ENCODE results near the gene CLDN18. TPM values are rescaled to one million over a fixed set of nuclear protein-coding genes. Genes with fewer than 3 reads are reported as not detected.

CLDN18 gene
- total and polyA plus RNA-seq, 4 donors = 0.06 TPM; not detected in 3

- TF ChIP-seq ZBTB33 (IDR thresholded peaks at IDR 0.05) (no peak), FOXA1 (IDR thresholded peaks at IDR 0.05) (no peak), FOXA2 (IDR thresholded peaks at IDR 0.05) (no peak)
These were observed 52.7 kb downstream of the CLDN18 start (continued) for GRCh38 chr3:138062626-138063025.

GRCh38 chr3:138063416-138063815, 53.5 kb downstream of the CLDN18 start:
- no peaks in the 10 kb centered on the region for H3K36me3 ChIP-seq (ENCODE audit: control insufficient read depth in 4 of 4, insufficient read depth in 3 of 4, low read depth in 1 of 4, low read length in 3 of 4)
- no peak overlapping the region for H3K27ac ChIP-seq (ENCODE audit: low read depth in 1 of 2, low read length in 2 of 2)
- H3K4me3 ChIP-seq (ENCODE audit: low read depth in 1 of 3, low read length in 3 of 3) = no peak overlapping the region
- TF ChIP-seq ZBTB33 (IDR thresholded peaks at IDR 0.05) = no peak
- no peak for TF ChIP-seq TAF1 (conservative IDR thresholded peaks at IDR 0.05)
- no peak for TF ChIP-seq FOXA2 (IDR thresholded peaks at IDR 0.05)
- no peak for TF ChIP-seq YY1 (IDR thresholded peaks at IDR 0.05)
- TF ChIP-seq JUND (IDR thresholded peaks at IDR 0.05) = no peak
- no peak for TF ChIP-seq NR2F2 (IDR thresholded peaks at IDR 0.05)
- no peak for TF ChIP-seq HNF4G (IDR thresholded peaks at IDR 0.05)
- TF ChIP-seq CTCF (IDR thresholded peaks at IDR 0.05; ENCODE audit: low read depth, low read length, missing input control) = no peak
- TF ChIP-seq RXRA (IDR thresholded peaks at IDR 0.05) = no peak
- TF ChIP-seq, protein P1, sequence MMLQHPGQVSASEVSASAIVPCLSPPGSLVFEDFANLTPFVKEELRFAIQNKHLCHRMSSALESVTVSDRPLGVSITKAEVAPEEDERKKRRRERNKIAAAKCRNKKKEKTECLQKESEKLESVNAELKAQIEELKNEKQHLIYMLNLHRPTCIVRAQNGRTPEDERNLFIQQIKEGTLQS (IDR thresholded peaks at IDR 0.05) = no peak
- TF ChIP-seq GABPA (IDR thresholded peaks at IDR 0.05 in 1 of 2, conservative IDR thresholded peaks at IDR 0.05 in 1 of 2) = no peak
- no peak for TF ChIP-seq RAD21 (IDR thresholded peaks at IDR 0.05)
- TF ChIP-seq, protein P2, sequence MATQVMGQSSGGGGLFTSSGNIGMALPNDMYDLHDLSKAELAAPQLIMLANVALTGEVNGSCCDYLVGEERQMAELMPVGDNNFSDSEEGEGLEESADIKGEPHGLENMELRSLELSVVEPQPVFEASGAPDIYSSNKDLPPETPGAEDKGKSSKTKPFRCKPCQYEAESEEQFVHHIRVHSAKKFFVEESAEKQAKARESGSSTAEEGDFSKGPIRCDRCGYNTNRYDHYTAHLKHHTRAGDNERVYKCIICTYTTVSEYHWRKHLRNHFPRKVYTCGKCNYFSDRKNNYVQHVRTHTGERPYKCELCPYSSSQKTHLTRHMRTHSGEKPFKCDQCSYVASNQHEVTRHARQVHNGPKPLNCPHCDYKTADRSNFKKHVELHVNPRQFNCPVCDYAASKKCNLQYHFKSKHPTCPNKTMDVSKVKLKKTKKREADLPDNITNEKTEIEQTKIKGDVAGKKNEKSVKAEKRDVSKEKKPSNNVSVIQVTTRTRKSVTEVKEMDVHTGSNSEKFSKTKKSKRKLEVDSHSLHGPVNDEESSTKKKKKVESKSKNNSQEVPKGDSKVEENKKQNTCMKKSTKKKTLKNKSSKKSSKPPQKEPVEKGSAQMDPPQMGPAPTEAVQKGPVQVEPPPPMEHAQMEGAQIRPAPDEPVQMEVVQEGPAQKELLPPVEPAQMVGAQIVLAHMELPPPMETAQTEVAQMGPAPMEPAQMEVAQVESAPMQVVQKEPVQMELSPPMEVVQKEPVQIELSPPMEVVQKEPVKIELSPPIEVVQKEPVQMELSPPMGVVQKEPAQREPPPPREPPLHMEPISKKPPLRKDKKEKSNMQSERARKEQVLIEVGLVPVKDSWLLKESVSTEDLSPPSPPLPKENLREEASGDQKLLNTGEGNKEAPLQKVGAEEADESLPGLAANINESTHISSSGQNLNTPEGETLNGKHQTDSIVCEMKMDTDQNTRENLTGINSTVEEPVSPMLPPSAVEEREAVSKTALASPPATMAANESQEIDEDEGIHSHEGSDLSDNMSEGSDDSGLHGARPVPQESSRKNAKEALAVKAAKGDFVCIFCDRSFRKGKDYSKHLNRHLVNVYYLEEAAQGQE (IDR thresholded peaks at IDR 0.05) = no peak
- TF ChIP-seq HNF4A (conservative IDR thresholded peaks at IDR 0.05) = no peak
- no peak for TF ChIP-seq SP1 (IDR thresholded peaks at IDR 0.05)
- TF ChIP-seq MAX (IDR thresholded peaks at IDR 0.05) = no peak
- TF ChIP-seq FOXA1 (IDR thresholded peaks at IDR 0.05) = no peak
- H3K4me1 ChIP-seq (ENCODE audit: control insufficient read depth in 4 of 4, insufficient read depth in 4 of 4, low read length in 3 of 4) = no peaks in the 10 kb centered on the region
- no peak for DNase-seq (ENCODE audit: low spot score)
- 66% methylated on average over 4 of the region's 4 CpGs for WGBS
- no peaks in the 10 kb centered on the region for H3K9me3 ChIP-seq (ENCODE audit: control insufficient read depth in 4 of 4, low read length in 3 of 4)
- H3K9ac ChIP-seq (ENCODE audit: low read depth in 1 of 2, low read length in 2 of 2) = no peak overlapping the region
- H3K27me3 ChIP-seq (ENCODE audit: control insufficient read depth in 4 of 4, insufficient read depth in 4 of 4, low read length in 3 of 4) = no peaks in the 10 kb centered on the region

Measured in liver (tissue), 9 donors.